H1 (cell line): ENCODE results near the gene ASRGL1. TPM values are rescaled to one million over a fixed set of nuclear protein-coding genes. Genes with fewer than 3 reads are reported as not detected.

Experiments
- CTCF ChIA-PET: fragments of 300-600 bp; sonication (Branson Sonifier 250); formaldehyde crosslinking; loops from one replicate; lab custom pipeline; 2021; ENCODE audit not compliant: partially characterized antibody; lab: Charles Lee
- POLR2A ChIA-PET: fragments of 300-600 bp; sonication (Branson Sonifier 250); formaldehyde crosslinking; loops from one replicate; lab custom pipeline; 2021; ENCODE audit warnings: inconsistent platforms; ENCODE audit not compliant: partially characterized antibody; lab: Charles Lee
- DNase-seq, 2 experiments: peaks; one replicate each; pipeline versions ENCODE4 v3.0.0 to v3.0.0-alpha.2; 2010 to 2022; ENCODE audit warnings: low spot score in 2 of 2, low read depth in 1 of 2, mixed read lengths in 1 of 2
- FAIRE-seq: peaks from 2 replicates; lab custom pipeline; 2011; peaks lifted over from hg19 to GRCh38; lab: Jason Lieb, UNC
- H2AFZ ChIP-seq: 2 replicates; pipeline ENCODE4 v1.8.1; 2012; ENCODE audit warnings: low read length, inconsistent platforms
- H2AK5ac ChIP-seq: 2 replicates; pipeline ENCODE4 v1.6.1; 2013; ENCODE audit warnings: low read depth, low read length
- H2BK120ac ChIP-seq: replicated peaks from 2 replicates; pipeline ENCODE3; 2013; ENCODE audit warnings: low read depth, low read length, inconsistent platforms
- H2BK12ac ChIP-seq: 2 replicates; pipeline ENCODE4 v1.6.1; 2013; ENCODE audit warnings: low read depth, low read length
- H2BK15ac ChIP-seq: 2 replicates; pipeline ENCODE4 v1.6.1; 2013; ENCODE audit warnings: low read length
- H2BK20ac ChIP-seq: 2 replicates; pipeline ENCODE4 v1.6.1; 2013; ENCODE audit warnings: low read length
- H2BK5ac ChIP-seq: 2 replicates; pipeline ENCODE4 v1.6.1; 2013; ENCODE audit warnings: low read depth, low read length
- H3K14ac ChIP-seq: 2 replicates; pipeline ENCODE4 v1.6.1; 2013; ENCODE audit warnings: inconsistent platforms; ENCODE audit not compliant: insufficient read length
- H3K18ac ChIP-seq: 2 replicates; pipeline ENCODE4 v1.6.1; 2013; ENCODE audit warnings: low read length; ENCODE audit errors: extremely low read depth
- H3K23ac ChIP-seq: 2 replicates; pipeline ENCODE4 v1.6.1; 2013; ENCODE audit warnings: inconsistent platforms; ENCODE audit not compliant: insufficient read length
- H3K23me2 ChIP-seq: 2 replicates; pipeline ENCODE4 v1.6.1; 2013; ENCODE audit warnings: low read depth, low read length
- H3K27ac ChIP-seq: 2 replicates; pipeline ENCODE4 v1.6.1; 2011; ENCODE audit warnings: low read depth, low read length, inconsistent platforms
- H3K27me3 ChIP-seq, 4 experiments: replicated peaks in 1 of 4; 1 replicate in 1 of 4; 2 replicates in 3 of 4; pipeline versions ENCODE4 v1.6.1 to v1.8.1; 2011 to 2013; ENCODE audit warnings: low read length in 3 of 4, mild to moderate bottlenecking in 3 of 4, inconsistent platforms in 2 of 4, mixed read lengths in 2 of 4, moderate library complexity in 1 of 4; ENCODE audit not compliant: control insufficient read depth in 3 of 4, insufficient read depth in 3 of 4; ENCODE audit errors: extremely low read depth in 1 of 4
- H3K36me3 ChIP-seq, 4 experiments: 2 replicates each; pipeline versions ENCODE4 v1.6.1 to v1.8.1; 2011 to 2013; ENCODE audit warnings: mild to moderate bottlenecking in 4 of 4, low read length in 3 of 4, moderate library complexity in 2 of 4, control low read depth in 1 of 4, inconsistent platforms in 1 of 4; ENCODE audit not compliant: insufficient read depth in 4 of 4, control insufficient read depth in 2 of 4
- H3K4ac ChIP-seq: replicated peaks from 2 replicates; pipeline ENCODE3; 2013; ENCODE audit warnings: low read length, low read depth, mixed read lengths, inconsistent platforms; ENCODE audit not compliant: insufficient read length
- H3K4me1 ChIP-seq, 4 experiments: replicated peaks in 1 of 4; 1 replicate in 1 of 4; 2 replicates in 3 of 4; pipeline versions ENCODE4 v1.6.1 to v1.8.1; 2011 to 2013; ENCODE audit warnings: low read length in 3 of 4, inconsistent platforms in 2 of 4, mixed read lengths in 1 of 4; ENCODE audit not compliant: insufficient read depth in 4 of 4, control insufficient read depth in 3 of 4
- H3K4me2 ChIP-seq, 2 experiments: 2 replicates each; pipeline versions ENCODE4 v1.6.1 to v1.8.1; 2011 to 2013; ENCODE audit warnings: low read depth in 2 of 2, low read length in 2 of 2, control low read depth in 1 of 2, inconsistent platforms in 1 of 2, mild to moderate bottlenecking in 1 of 2; ENCODE audit not compliant: insufficient read depth in 1 of 2
- H3K4me3 ChIP-seq, 4 experiments: fragments of 200-600, 300-600 bp in 1 of 4; sonication (generic), shearing (Covaris generic), sonication (Bioruptor Twin) in 1 of 4; 2 replicates each; pipeline versions ENCODE4 v1.5.1 to v1.8.1; 2011 to 2016; ENCODE audit warnings: low read length in 4 of 4, low read depth in 3 of 4, control low read depth in 2 of 4, inconsistent platforms in 2 of 4, mild to moderate bottlenecking in 2 of 4, mixed read lengths in 1 of 4, moderate library complexity in 1 of 4; ENCODE audit not compliant: insufficient read depth in 2 of 4; ENCODE audit errors: extremely low read depth in 1 of 4
- H3K56ac ChIP-seq: replicated peaks from 2 replicates; pipeline ENCODE3; 2013; ENCODE audit warnings: low read depth, mild to moderate bottlenecking, mixed read lengths, low read length, inconsistent platforms; ENCODE audit not compliant: insufficient read length
- H3K79me1 ChIP-seq: 2 replicates; pipeline ENCODE4 v1.6.1; 2013; ENCODE audit warnings: low read depth, low read length, control low read depth
- H3K79me2 ChIP-seq, 2 experiments: 2 replicates each; pipeline versions ENCODE4 v1.6.1 to v1.8.1; 2012 to 2013; ENCODE audit warnings: low read length in 2 of 2, mild to moderate bottlenecking in 2 of 2, inconsistent platforms in 1 of 2; ENCODE audit not compliant: insufficient read depth in 2 of 2, control insufficient read depth in 1 of 2
- H3K9ac ChIP-seq, 4 experiments: replicated peaks in 1 of 4; 1 replicate in 1 of 4; 2 replicates in 3 of 4; pipeline versions ENCODE4 v1.6.1 to v1.8.1; 2011 to 2013; ENCODE audit warnings: low read depth in 3 of 4, low read length in 3 of 4, control low read depth in 2 of 4, mild to moderate bottlenecking in 2 of 4, moderate library complexity in 2 of 4, inconsistent platforms in 1 of 4; ENCODE audit errors: extremely low read depth in 1 of 4
- H3K9me3 ChIP-seq, 2 experiments: 2 replicates each; pipeline versions ENCODE4 v1.6.1 to v1.8.1; 2012 to 2013; ENCODE audit warnings: mild to moderate bottlenecking in 2 of 2, moderate library complexity in 2 of 2, control low read depth in 1 of 2, inconsistent platforms in 1 of 2, low read depth in 1 of 2, low read length in 1 of 2, mixed read lengths in 1 of 2; ENCODE audit not compliant: insufficient read depth in 2 of 2
- H4K20me1 ChIP-seq, 2 experiments: replicated peaks in 1 of 2; 2 replicates each; pipeline versions ENCODE3 to v1.8.1; 2011 to 2013; ENCODE audit warnings: inconsistent platforms in 2 of 2, low read length in 2 of 2, mild to moderate bottlenecking in 1 of 2; ENCODE audit not compliant: insufficient read depth in 2 of 2, control insufficient read depth in 1 of 2
- H4K5ac ChIP-seq: 2 replicates; pipeline ENCODE4 v1.6.1; 2013; ENCODE audit warnings: low read length, low read depth, mixed read lengths, inconsistent platforms; ENCODE audit not compliant: insufficient read length
- H4K8ac ChIP-seq: 2 replicates; pipeline ENCODE4 v1.8.0; 2013; ENCODE audit warnings: mild to moderate bottlenecking, moderate library complexity, low read length, inconsistent platforms; ENCODE audit not compliant: insufficient read depth; ENCODE audit errors: extremely low read depth
- H4K91ac ChIP-seq: replicated peaks from 2 replicates; pipeline ENCODE3; 2013; ENCODE audit warnings: low read length, mixed read lengths, inconsistent platforms; ENCODE audit not compliant: insufficient read length
- WGBS, 2 experiments: shearing (Covaris generic) in 1 of 2; methylation state at CpG; one replicate each; pipeline versions ENCODE4 v1.1.6 to v1.1.7; 2013 to 2015; ENCODE audit warnings: low lambda C conversion rate in 2 of 2, mixed read lengths in 2 of 2, inconsistent platforms in 1 of 2, low coverage in 1 of 2, missing lambda C conversion rate in 1 of 2; ENCODE audit not compliant: insufficient replicate concordance in 2 of 2, insufficient coverage in 1 of 2, insufficient read length in 1 of 2; ENCODE audit errors: extremely low coverage in 1 of 2, missing lambda C conversion rate in 1 of 2; 5-methylcytosine and 5-hydroxymethylcytosine counted together
- polyA plus RNA-seq, 7 experiments: library from polyadenylated mRNA; depleted of rRNA in 3 of 7; stranded (reverse) in 5 of 7; unstranded in 2 of 7; fragments of >200 nt in 5 of 7; fragments of 200-250 nt in 2 of 7; gene quantifications; 1 replicate in 5 of 7; 2 replicates in 1 of 7; 4 replicates in 1 of 7; pipeline versions ENCODE4 v1.2.1 to v1.2.3, GENCODE V29; 2011 to 2013; ENCODE audit warnings: missing spikeins in 2 of 7, mixed read lengths in 2 of 7
- total RNA-seq: library from RNA; stranded (reverse); fragmentation: NEBNext Ultra II Directional; extraction: Animal tissue kit (Norgen Biotek cat#: 25700); gene quantifications from 2 replicates; pipeline ENCODE4 v1.2.1, GENCODE V29; 2021
- TF ChIP-seq, protein P1 (sequence below): IDR thresholded peaks from 2 replicates; pipeline ENCODE4 v1.6.1; 2011; ENCODE audit warnings: low read length, improper control_type of control experiment
- TF ChIP-seq, protein P2 (sequence below), 3 experiments: IDR thresholded peaks; 1 replicate in 2 of 3; 2 replicates in 1 of 3; pipeline versions ENCODE4 v1.5.1 to v1.6.1; 2011; ENCODE audit warnings: low read length in 3 of 3, mild to moderate bottlenecking in 3 of 3, inconsistent platforms in 2 of 3, low read depth in 1 of 3, moderate library complexity in 1 of 3; ENCODE audit not compliant: insufficient read depth in 1 of 3; ENCODE audit errors: control extremely low read depth in 1 of 3

The ASRGL1 gene
- total and polyA plus RNA-seq, 2 of the 8 experiments (the other 6 are each of a cell fraction or from before 2014, with no cell fraction given): 19.9 to 23.5 TPM

DNA sequence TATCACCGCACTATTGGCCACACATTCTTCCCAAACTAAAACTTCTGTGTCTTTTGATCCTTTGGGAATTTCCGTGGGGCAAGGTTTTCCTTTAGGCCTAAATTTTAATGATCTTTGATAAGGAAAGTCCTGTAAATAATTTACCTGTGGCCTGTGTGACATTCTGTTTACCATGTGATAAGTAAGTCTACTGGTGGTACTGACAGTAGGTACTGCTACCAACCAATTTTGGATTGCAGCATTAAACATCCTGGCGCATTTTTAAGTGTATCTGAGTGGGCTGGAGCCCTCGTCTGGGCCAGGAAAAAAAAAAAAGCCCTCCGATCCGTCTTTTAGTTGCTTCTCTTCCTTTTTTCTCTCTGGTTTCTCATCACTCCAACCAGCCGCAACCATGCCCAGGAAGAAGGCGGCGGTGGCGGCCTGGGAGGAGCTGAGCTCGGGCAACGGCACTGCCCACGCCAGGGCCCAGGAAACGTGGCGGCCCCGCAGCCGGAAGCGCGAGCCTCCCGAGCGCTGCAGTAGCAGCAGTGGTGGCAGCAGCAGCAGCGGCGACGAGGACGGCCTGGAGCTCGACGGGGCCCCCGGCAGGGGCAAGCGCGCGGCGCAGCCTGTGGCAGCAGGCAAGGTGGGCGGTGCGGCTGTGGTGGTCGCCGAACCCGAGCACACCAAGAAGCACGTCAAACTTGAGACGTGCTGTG lies 33.6 kb downstream of the ASRGL1 start:
- Histone ChIP-seq H4K5ac (no peak overlapping the region), H2BK12ac (no peak overlapping the region), H3K23ac (no peak overlapping the region), H3K4me2 (no peak overlapping the region), H3K36me3 (no peaks in the 10 kb centered on the region), H2BK5ac (no peak overlapping the region), H3K79me2 (no peaks in the 10 kb centered on the region), H3K79me1 (no peaks in the 10 kb centered on the region), H4K8ac (no peak overlapping the region), H3K27ac (no peak overlapping the region), H3K56ac (no peak overlapping the region), H3K18ac (no peak overlapping the region), H3K9me3 (0 out of 4 replicates have a peak, but pooled peaks cover 0 to 2% of the 10 kb centered on the region in 2 experiments), H2BK20ac (no peak overlapping the region), H3K4me3 (no peak overlapping the region), H4K91ac (no peak overlapping the region), H3K4ac (no peak overlapping the region), H2AK5ac (no peak overlapping the region), H3K14ac (no peak overlapping the region), H3K23me2 (no peaks in the 10 kb centered on the region), H2BK120ac (no peak overlapping the region), H4K20me1 (no peaks in the 10 kb centered on the region), H3K9ac (no peak overlapping the region), H3K27me3 (no peaks in the 10 kb centered on the region), H2AFZ (no peak overlapping the region), H3K4me1 (no peaks in the 10 kb centered on the region), H2BK15ac (no peak overlapping the region)
- WGBS, 2 experiments: 88% methylated on average over 38 of the region's 39 CpGs; no CpG with 5 or more reads in 1 of the 2 experiments
- ChIA-PET POLR2A (interaction anchor here (0.9 kb wide), 1 partner anchor 197 kb away, joined by 3 read pairs; no protein-coding TSS in a partner anchor), CTCF (interaction anchor here (0.6 to 9.5 kb wide), 8 partner anchors 17 to 161 kb away, joined by 3 to 82 read pairs (median 3); partner anchors contain the start of gene ASRGL1)
- DNase-seq (no peak), FAIRE-seq (no peak)
- TF ChIP-seq, protein P1, sequence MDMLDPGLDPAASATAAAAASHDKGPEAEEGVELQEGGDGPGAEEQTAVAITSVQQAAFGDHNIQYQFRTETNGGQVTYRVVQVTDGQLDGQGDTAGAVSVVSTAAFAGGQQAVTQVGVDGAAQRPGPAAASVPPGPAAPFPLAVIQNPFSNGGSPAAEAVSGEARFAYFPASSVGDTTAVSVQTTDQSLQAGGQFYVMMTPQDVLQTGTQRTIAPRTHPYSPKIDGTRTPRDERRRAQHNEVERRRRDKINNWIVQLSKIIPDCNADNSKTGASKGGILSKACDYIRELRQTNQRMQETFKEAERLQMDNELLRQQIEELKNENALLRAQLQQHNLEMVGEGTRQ: no peak
- TF ChIP-seq, protein P2, sequence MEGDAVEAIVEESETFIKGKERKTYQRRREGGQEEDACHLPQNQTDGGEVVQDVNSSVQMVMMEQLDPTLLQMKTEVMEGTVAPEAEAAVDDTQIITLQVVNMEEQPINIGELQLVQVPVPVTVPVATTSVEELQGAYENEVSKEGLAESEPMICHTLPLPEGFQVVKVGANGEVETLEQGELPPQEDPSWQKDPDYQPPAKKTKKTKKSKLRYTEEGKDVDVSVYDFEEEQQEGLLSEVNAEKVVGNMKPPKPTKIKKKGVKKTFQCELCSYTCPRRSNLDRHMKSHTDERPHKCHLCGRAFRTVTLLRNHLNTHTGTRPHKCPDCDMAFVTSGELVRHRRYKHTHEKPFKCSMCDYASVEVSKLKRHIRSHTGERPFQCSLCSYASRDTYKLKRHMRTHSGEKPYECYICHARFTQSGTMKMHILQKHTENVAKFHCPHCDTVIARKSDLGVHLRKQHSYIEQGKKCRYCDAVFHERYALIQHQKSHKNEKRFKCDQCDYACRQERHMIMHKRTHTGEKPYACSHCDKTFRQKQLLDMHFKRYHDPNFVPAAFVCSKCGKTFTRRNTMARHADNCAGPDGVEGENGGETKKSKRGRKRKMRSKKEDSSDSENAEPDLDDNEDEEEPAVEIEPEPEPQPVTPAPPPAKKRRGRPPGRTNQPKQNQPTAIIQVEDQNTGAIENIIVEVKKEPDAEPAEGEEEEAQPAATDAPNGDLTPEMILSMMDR (IDR thresholded peaks at IDR 0.05; ENCODE audit: control extremely low read depth in 1 of 3, insufficient read depth in 1 of 3, low read depth in 1 of 3, low read length in 3 of 3): peak; percentile 23 to 39 (median 24); a peak in 3 of 4 replicates
